ENCODE data around the gene S100A4.

S100A4 gene

DNA sequence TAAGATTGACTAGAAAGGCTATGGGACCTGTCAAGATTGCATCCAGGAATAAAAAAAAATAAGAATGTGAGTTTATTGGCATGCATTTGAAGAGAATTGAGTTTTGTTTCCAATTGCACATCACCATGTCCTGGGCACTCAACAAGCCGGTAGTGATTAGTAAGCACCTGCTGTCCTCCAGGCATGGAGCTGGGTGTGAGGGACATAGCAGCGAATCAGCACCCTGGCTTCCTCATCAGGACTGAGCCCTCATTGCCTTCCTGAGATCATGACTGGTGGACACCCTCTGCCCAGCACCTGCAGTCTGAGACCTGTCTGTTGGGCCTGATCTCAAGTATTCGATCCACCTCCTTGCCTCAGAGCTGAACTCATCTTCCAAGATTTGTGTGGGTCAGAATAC is 36.6 kb downstream of the S100A4 start:
- DNase-seq (ENCODE audit: extremely low spot score): no peak
- POLR2A ChIA-PET: interaction anchor here (1.1 kb wide), 1 partner anchor 59 kb away, joined by 5 read pairs; no protein-coding TSS in a partner anchor
- TF ChIP-seq L3MBTL2 (conservative IDR thresholded peaks at IDR 0.05): no peak
- TF ChIP-seq LEF1 (IDR thresholded peaks at IDR 0.05; ENCODE audit: borderline replicate concordance): no peak
- no peak for TF ChIP-seq FOXK2 (IDR thresholded peaks at IDR 0.05)
- TF ChIP-seq BHLHE40 (IDR thresholded peaks at IDR 0.05; ENCODE audit: borderline replicate concordance): no peak
- TF ChIP-seq SUZ12 (IDR thresholded peaks at IDR 0.05): no peak
- TF ChIP-seq, protein P1, sequence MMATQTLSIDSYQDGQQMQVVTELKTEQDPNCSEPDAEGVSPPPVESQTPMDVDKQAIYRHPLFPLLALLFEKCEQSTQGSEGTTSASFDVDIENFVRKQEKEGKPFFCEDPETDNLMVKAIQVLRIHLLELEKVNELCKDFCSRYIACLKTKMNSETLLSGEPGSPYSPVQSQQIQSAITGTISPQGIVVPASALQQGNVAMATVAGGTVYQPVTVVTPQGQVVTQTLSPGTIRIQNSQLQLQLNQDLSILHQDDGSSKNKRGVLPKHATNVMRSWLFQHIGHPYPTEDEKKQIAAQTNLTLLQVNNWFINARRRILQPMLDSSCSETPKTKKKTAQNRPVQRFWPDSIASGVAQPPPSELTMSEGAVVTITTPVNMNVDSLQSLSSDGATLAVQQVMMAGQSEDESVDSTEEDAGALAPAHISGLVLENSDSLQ (IDR thresholded peaks at IDR 0.05): no peak
- no peak for TF ChIP-seq FOXM1 (IDR thresholded peaks at IDR 0.05; ENCODE audit: borderline replicate concordance)
- TF ChIP-seq FOXA1 (IDR thresholded peaks at IDR 0.05): no peak
- no peak for TF ChIP-seq NFRKB (IDR thresholded peaks at IDR 0.05)
- TF ChIP-seq HDGF (IDR thresholded peaks at IDR 0.05; ENCODE audit: borderline replicate concordance): no peak
- CTCF ChIA-PET: interaction anchor here (0.6 kb wide), 1 partner anchor 63 kb away, joined by 3 read pairs; no protein-coding TSS in a partner anchor

DNA sequence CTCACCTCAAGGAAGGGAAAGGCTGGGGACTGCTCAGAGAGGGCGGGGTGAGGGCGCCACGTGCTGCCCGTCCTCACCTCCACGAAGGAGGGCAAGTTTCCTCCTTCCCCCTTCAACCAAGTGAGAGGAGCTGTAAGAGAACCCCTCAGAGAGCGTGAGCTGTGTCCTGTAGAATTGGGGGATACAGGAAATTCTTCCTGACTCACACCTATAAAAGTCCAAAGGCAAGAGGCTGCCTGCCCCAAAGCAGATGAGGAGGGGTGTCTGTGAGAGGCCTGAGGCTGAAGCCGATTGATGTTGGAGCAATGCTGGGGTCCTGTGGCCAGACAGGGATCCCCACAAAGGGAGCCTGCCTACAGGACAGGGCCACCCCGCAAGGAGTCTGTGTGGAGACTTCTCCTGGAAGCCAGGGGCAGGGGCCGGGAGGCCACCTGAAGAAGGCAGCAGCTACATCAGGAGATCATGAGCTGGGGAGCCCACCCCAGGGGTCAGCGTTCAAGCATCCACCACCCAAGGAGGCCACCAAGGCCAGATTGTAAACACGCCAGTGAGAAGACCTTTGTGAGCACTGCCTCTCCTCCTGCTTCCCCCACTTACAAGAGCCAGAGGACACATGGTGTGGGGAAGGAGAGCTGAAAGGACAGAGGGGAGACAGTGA is 37.6 kb downstream of the S100A4 start:
- ChIA-PET POLR2A (interaction anchor here (0.9 to 1.6 kb wide), 3 partner anchors 60 to 126 kb away, joined by 3 to 5 read pairs (median 5); partner anchors contain the start of genes CHTOP and S100A13), CTCF (interaction anchor here (0.6 kb wide), 1 partner anchor 478 kb away, joined by 3 read pairs; the partner anchor contains the start of gene RAB13)
- DNase-seq (ENCODE audit: extremely low spot score): no peak
- TF ChIP-seq NFRKB (IDR thresholded peaks at IDR 0.05) (no peak), SUZ12 (IDR thresholded peaks at IDR 0.05) (no peak), ZNF384 (IDR thresholded peaks at IDR 0.05) (no peak), CTBP1 (IDR thresholded peaks at IDR 0.05; ENCODE audit: borderline replicate concordance) (no peak)

DNA sequence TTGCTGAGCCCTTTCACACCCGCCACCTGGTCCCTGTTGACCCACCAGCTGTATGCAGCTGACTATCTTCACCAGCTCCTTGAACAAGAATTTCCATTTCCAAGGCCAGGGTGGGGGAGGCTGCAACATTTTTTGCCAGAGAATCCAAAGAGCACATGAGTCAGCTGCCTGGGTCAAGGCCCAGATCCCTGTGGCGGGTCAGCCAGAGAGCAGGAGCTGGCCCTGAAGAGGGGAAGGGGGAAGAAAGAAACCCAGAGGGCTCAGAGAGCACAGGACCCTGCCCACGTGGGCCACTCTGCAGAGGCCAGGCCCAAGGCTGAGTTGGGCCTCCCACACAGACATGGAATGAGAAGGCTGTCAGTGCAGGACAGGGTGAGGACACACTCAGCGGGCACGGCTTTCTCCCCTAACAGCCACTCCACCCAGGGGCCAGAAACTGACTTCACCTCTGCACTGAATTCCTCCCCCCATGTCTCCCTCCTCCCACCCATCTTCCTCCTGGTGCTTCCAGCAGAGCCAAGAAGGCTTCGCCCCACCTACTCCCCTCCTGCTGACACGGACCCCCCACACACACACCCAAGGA is 38.7 kb downstream of the S100A4 start:
- ChIA-PET CTCF (no interaction called here), POLR2A (interaction anchor here (1.6 kb wide), 1 partner anchor 127 kb away, joined by 5 read pairs; the partner anchor contains the start of gene CHTOP)
- no peak for DNase-seq (ENCODE audit: extremely low spot score)
- TF ChIP-seq FOXM1 (IDR thresholded peaks at IDR 0.05; ENCODE audit: borderline replicate concordance): no peak
- no peak for TF ChIP-seq CTBP1 (IDR thresholded peaks at IDR 0.05; ENCODE audit: borderline replicate concordance)
- no peak for TF ChIP-seq TARDBP (IDR thresholded peaks at IDR 0.05)
- no peak for TF ChIP-seq FOXA1 (IDR thresholded peaks at IDR 0.05)
- no peak for TF ChIP-seq SUZ12 (IDR thresholded peaks at IDR 0.05)
- TF ChIP-seq HDGF (IDR thresholded peaks at IDR 0.05; ENCODE audit: borderline replicate concordance): no peak
- no peak for TF ChIP-seq FOXK2 (IDR thresholded peaks at IDR 0.05)
- TF ChIP-seq ELF4 (IDR thresholded peaks at IDR 0.05): no peak
- no peak for TF ChIP-seq LEF1 (IDR thresholded peaks at IDR 0.05; ENCODE audit: borderline replicate concordance)
- no peak for TF ChIP-seq ZNF384 (IDR thresholded peaks at IDR 0.05)

DNA sequence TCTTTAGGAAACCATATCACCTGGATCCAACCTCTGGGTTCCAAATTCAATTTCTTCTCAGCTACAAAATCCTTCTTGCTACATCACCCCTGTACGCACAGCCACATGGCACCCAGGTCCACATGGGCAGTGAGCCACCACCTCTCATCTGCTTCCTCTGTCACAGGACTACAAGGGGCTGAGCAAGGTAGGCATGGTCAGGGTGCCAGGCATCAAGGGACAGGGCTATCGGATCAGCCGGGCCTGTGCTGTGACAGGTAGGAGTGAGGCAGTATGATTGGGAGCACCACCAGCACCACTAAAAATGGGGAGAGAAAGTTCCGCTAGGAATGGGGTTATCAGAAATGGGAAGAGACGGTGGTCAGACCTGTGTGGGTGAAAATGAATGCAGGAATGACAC is 39.2 kb downstream of the S100A4 start:
- no peak for DNase-seq (ENCODE audit: extremely low spot score)
- POLR2A ChIA-PET: no interaction called here
- TF ChIP-seq ARNT (IDR thresholded peaks at IDR 0.05): no peak
- TF ChIP-seq L3MBTL2 (conservative IDR thresholded peaks at IDR 0.05): no peak
- no peak for TF ChIP-seq FOXA1 (IDR thresholded peaks at IDR 0.05)
- no peak for TF ChIP-seq ELF4 (IDR thresholded peaks at IDR 0.05)
- TF ChIP-seq, protein P1 (IDR thresholded peaks at IDR 0.05): no peak
- no peak for TF ChIP-seq NFRKB (IDR thresholded peaks at IDR 0.05)
- no peak for TF ChIP-seq FOXK2 (IDR thresholded peaks at IDR 0.05)
- TF ChIP-seq LEF1 (IDR thresholded peaks at IDR 0.05; ENCODE audit: borderline replicate concordance): no peak
- TF ChIP-seq CTBP1 (IDR thresholded peaks at IDR 0.05; ENCODE audit: borderline replicate concordance): no peak
- TF ChIP-seq SUZ12 (IDR thresholded peaks at IDR 0.05): no peak
- no peak for TF ChIP-seq HDGF (IDR thresholded peaks at IDR 0.05; ENCODE audit: borderline replicate concordance)
- no peak for TF ChIP-seq ZNF384 (IDR thresholded peaks at IDR 0.05)
- no peak for TF ChIP-seq TARDBP (IDR thresholded peaks at IDR 0.05)
- no peak for TF ChIP-seq BHLHE40 (IDR thresholded peaks at IDR 0.05; ENCODE audit: borderline replicate concordance)
- CTCF ChIA-PET: no interaction called here

DNA sequence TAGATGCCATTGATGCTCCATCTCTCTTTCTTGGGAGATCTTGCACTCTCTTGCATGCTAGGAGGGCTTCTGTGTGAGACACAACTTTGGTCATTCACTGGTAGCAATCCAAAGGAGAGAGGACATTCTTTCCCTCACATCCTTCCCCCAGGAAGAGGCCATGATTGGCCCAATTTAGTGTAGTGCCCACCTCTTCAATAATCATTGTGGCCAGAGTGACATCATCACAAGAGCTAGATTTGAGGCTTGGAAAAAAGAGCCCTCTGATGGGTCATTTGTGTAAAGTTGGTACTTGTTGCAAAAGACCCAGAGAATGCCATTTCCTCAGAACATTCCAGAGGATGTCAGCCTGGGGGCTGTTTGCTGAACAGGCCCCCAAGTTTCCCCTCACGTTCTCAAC is 40.0 kb downstream of the S100A4 start:
- ChIA-PET CTCF (no interaction called here), POLR2A (no interaction called here)
- TF ChIP-seq ZNF384 (IDR thresholded peaks at IDR 0.05): no peak
- TF ChIP-seq TARDBP (IDR thresholded peaks at IDR 0.05): no peak
- no peak for TF ChIP-seq ELF4 (IDR thresholded peaks at IDR 0.05)
- TF ChIP-seq FOXA1 (IDR thresholded peaks at IDR 0.05): no peak
- TF ChIP-seq, protein P1 (IDR thresholded peaks at IDR 0.05): no peak
- TF ChIP-seq ARNT (IDR thresholded peaks at IDR 0.05): no peak
- no peak for TF ChIP-seq SUZ12 (IDR thresholded peaks at IDR 0.05)
- no peak for DNase-seq (ENCODE audit: extremely low spot score)

DNA sequence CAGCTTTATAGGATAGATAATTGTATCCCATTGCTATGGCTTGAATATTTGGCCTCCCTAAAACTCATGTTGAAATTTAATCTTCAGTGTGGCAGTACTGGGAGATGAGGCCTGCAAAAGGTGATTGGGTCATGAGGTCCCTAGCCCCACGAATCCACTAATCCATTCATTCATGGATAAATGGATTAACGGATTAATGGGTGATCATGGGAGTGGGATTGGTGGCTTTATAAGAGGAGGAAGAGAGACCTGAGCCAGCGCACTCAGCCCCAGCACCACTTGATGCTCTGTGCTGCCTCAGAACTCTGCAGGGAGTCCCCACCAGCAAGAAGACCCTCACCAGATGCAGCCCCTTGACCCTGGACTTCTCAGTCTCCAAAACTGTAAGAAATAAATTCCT is 41.8 kb downstream of the S100A4 start:
- TF ChIP-seq FOXK2 (IDR thresholded peaks at IDR 0.05) (no peak), ZNF384 (IDR thresholded peaks at IDR 0.05) (no peak), TARDBP (IDR thresholded peaks at IDR 0.05) (no peak), SP1 (IDR thresholded peaks at IDR 0.05) (no peak), ELF4 (IDR thresholded peaks at IDR 0.05) (no peak), SUZ12 (IDR thresholded peaks at IDR 0.05) (no peak)
- DNase-seq (ENCODE audit: extremely low spot score): no peak
- POLR2A ChIA-PET: no interaction called here
- CTCF ChIA-PET: no interaction called here

Data from HEK293T (cell line).